Activated naive CD4-positive, alpha-beta T cell treated with anti-CD3 and anti-CD28 coated beads, Interleukin-2, amount 50 U/mL, for 16 hours (primary cell): ENCODE results near the gene XAGE2.
"Not testable (repeated sequence)": the region's sequence is repeated elsewhere in the genome, so short reads cannot be mapped to it uniquely, and the experiment has no call there.

Source experiments
- DNase-seq: peaks from one replicate; pipeline ENCODE4 v3.0.0-alpha.2; 2020

Gene XAGE2, protein sequence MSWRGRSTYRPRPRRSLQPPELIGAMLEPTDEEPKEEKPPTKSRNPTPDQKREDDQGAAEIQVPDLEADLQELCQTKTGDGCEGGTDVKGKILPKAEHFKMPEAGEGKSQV

DNA sequence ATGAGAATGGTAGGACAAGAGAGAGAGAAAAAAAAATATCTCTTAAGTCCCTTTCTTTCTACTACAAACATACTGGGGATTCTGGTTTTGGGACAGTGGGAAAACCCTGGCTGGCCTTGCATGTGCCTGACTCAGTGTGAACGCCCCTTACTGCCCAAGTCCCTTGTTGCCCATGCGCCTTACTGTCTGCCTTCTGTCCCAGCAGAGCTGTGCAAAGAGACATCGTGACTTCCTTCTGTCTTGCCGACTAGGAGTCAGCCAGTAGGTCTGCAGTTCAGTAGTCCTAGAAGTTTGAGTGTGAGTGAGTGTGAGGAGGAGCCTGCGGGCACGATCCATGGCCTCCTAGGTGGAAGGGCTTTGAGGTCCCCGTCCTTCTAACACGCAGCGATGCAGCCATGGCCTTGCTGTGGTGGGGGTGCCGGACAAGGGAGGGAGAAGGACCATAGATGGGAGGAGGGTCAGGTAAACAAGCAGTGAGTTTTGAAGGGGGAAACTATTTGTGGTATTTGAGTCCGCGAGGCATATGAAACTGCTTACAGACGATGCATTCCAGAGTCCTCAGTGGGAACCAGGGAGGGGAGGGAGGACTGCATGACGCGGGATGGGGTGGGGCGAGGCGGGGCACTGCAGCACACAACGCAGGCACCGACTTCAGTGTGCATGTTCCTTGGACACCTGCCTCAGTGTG lies at the start of gene XAGE2:
Gene XAGE2 (plus strand): TSS at position 654 of the 688 bp plus-strand sequence. CDS start 994 bp downstream, outside the sequence.
- DNase-seq, result no peak

DNA sequence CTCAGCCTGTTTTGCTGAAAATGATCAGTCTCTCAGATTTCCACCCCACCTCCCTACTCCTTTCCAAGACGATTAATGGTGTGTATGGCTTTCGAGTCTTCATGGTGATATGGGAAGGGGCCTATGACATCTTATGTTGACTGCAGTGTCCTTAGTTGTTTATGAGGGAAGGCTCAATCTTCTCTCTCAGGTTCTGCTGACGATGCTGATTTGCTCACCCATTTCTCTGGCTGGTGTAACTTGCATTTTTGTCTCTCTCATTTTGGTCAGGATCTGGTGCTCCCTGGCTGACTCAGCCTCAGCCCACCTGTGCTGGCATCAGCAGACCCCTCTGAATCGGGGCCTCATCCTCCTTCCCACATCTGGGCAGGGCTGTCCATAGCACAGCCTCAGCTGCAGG lies 31.4 kb upstream of the XAGE2 start:
- no peak for DNase-seq

DNA sequence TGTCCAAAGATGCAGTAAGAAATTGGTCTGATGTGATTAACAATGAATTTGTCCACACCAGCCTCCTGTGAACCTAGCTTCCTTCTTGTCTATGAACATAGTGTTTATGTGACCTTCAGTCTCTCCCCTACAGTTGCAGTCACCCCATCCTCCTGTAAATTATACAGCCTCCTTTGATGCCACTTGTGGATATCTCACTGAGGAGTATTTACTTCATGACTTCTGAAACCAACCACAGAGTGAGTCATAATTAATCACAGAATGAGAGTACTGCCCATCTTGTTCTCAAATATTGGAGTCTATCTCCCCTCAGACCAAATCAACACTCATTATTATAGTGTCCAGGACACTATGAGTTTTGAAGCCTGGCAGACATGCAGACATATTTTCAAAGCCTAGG lies 27.3 kb upstream of the XAGE2 start:
- no peak for DNase-seq

DNA sequence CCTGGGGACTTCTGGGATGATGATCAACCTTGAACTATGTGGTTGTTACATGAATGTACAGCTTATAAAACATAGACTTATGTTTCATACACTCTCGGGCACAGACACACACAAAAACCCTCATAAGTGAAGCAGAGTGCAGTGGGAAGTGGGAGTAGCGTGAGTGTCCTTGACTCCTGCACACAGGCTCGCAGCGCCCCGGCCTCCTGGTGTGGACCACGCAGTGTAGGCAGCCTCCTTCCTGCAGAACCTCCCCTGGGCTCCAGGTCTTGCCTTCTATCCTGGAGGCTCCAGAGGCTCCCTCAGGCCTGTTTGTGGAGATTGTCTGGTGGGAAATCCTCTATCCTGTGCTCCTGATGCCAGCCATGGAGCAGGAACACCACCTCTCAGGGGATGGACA lies 25.7 kb upstream of the XAGE2 start:
- not testable (repeated sequence) for DNase-seq

DNA sequence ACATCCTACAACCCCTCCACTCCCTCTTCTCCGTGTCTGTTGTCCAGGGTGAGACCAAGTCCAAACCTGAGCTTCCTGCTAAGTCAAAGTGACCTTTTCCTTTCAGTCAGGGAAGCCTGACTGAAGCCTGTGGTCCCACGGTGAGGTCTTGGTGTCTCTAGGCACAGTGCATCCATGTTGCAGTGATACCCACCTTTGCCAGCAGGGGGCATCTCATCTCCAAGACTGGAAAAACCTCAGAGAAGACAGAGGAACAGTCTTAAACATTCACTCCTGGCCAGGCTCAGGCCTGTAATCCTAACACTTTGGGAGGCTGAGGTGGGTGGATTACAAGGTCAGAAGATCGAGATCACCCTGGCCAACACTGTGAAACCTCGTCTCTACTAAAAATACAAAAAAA lies 23.4 kb upstream of the XAGE2 start:
- peak; percentile 38 for DNase-seq

DNA sequence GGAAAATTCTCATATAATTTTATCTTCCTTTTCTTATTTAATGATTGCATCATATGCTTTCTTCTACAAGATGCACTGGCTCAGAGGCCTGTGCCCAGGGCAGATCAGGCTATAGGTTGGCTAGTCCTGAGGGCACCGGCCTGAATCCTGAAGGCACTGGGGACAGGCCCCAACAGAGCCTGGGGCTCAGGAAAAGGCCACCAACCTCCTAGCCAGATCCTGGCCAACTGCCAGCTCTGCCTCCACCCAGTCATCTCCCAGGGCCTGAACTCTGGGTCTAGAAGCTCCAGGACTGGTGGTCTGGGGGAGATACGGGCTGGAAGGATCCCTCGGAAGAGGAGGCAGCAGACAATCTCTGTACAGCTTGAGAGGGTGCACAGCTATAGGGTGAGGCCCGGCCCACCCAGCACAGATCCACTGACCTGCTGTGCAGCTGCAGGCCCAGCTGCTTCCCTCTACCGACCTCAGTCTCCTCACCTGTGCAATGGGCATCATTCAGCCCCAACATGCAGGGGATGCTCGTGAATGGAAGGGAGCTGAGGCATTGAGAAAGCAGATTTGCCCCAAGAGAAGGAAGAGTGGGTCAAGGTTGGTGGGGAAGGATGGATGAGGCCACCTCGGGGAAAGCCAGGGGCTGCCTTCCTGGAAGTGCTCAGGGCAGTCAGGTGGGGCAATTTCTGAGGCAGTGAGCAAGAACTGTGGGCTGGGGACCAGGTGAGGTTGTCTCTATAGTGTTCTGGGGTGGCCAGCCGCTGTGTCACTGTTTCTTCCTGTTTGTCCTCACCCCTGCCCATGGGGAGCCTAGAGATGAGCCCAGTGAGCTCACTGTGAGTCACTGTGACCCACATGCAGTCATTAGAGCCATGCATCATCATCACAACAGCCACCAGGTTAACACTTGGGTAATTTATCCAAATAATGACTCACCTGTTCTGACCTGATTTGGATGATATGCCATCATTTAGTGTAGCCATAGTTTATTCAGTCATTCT lies 22.4 kb upstream of the XAGE2 start:
- DNase-seq, result no peak

DNA sequence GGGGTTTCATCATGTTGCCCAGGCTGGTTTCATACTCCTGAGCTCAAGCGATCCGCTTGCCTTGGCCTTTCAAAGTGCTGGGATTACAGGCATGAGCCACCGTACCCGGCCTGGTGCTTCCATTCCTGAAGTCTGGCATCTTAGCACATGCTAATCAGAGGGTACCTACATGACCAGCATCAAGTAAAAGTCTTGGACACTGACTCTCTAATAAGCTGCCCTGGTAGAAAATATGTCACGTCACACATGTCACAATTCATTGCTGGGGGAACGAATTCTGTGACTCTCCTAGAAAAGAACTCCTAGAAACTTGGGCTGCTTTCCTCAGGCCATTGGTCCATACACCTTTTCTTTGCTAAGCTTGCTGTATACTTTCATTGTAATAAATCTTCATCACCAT lies 19.1 kb upstream of the XAGE2 start:
- DNase-seq, result no peak

DNA sequence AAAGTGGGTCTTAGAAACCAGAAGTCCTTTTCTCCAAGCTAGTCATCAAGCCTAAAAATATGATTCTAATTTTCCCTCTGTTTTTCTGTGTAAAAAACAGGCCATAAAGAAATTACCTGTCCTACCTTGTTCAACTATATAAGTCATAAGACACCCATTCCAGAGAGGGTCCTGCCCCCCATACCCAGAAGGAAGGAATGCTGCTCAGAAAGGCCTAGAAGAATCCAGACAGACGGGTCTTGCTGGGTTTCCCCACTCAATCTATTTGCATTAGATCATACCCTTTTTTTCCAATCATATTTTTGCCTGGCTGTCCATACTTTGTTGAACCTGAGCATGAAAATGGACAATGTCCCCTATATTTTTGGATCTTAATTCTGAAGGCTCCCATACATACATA lies 16.3 kb upstream of the XAGE2 start:
- DNase-seq, result no peak

DNA sequence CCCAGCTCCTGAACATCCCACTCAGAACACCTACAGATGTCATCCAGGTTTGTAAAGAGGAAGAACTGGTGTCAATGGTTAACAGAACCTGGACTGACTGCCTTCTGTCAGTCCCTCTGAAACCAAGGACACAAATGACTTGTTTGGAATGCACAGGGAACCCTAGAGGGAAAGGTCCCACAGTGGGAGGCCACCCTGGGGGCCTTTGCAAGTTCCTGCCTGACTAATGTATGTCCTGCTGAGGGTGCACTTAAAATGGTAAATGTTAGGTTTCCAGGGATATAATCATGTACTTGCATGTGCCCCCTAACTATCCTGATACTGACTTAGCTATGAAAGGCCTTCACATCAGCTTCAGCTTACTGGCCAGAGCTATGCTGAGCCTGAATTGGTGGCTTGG lies 15.0 kb upstream of the XAGE2 start:
- no peak for DNase-seq

DNA sequence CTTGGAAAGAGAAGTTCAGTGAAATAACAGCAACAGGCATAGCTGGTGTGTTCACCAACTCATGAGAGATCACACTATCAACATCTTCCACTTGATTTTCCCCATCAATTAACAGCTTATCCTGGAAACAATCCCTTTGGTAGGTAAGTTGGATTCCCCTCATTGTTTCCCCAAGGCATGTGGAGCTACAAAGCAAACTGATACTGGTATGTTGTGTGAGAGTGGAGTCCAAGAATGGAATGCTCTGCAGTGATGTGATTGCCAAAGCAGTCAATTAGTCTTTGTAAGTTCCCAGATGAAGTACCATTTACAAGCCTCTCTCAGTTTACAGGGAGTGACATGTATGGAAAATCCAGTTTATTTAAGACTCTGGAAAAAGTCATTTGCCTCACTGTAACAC lies 13.7 kb upstream of the XAGE2 start:
- no peak for DNase-seq

DNA sequence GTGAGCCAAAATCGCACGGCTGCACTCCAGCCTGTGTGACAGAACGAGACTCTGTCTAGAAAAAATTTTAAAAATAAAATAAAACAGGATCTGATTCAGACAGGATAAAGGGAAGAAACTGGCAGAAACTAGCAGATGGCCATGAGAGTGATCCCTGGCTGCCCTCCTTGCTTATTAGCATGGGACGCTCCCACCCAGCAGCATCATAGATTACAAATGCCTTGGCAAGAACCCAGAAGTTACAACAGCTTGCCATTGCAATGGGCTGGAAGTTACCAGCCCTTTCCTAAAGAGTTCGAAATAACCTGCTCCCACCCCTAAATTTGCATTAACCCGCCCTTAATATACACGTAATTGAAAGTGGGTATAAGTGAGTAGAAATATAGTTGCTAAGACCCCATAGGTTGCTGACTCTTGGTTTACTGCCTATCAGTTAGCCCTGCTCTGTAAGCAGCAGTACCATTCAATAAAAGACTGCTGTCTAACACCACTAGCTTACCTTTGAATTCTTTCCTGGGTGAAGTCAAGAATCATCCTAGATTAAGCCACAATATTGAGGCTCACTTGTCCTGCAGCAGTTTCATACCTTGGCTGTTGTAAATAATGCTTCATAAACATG lies 9.1 kb upstream of the XAGE2 start:
- DNase-seq, result no peak

DNA sequence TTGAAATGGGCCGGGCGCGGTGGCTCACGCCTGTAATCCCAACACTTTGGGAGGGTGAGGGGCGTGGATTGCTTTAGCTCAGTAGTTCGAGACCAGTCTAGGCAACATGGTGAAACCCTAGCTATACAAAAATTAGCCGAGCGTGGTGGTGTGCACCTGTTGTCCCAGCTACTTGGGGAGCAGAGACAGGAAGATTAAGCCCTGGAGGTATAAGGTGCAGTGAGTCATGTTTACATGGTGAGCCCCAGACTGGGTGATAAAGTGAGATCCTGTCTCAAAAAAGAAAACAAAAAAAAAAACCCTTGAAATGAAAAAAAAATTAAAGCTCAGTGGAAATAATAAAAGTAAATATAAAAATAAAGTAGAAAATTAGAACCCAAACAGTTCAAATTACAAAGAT lies 6.9 kb upstream of the XAGE2 start:
- DNase-seq, result no peak

DNA sequence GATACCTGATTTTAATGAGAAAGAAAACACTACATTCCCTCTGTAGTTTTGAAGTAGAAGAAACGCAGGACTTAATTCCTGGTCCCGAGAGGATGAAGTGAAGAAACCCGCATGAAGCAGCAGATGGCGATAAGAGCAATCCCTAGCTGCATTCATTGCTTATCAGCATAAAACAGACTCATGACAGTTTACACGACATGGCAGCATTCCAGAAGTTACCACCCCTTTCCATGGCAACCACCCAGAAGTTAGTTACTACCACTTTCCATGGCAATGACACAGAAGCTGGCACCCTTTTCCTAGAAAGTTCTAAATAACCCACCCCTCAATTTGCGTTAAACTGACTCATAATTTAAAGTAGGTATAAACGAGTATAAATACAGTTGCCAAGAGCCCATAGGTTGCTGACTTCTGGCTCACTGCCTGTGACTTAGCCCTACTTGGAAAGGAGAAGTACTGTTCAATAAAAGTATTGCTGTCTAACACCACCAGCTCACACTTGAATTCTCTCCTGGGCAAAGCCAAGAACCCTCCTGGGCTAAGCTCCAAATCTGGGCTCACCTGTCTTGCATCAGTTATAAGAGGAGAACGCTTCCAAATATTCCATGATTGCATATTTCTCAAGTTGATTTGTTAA lies 5.5 kb upstream of the XAGE2 start:
- DNase-seq, result no peak

DNA sequence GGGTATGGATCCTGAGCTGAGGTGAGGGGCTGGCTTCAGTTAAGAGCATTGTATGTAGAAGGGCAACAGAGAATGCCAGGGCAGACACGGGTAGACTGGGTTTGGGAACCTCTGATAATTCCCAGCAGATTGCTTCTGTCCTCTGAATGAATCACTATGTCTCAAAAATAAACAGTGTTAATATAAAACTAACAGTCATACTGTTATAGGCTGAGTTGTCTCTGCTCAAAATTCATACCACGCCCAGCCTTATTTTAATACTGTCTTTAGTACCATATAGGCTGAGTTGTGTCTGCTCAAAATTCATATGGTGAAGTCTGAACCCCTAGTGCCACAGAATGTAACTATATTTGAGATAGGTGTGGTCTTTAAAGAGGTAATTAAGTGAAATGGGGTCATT lies 10.0 kb downstream of the XAGE2 start:
- DNase-seq, result no peak

DNA sequence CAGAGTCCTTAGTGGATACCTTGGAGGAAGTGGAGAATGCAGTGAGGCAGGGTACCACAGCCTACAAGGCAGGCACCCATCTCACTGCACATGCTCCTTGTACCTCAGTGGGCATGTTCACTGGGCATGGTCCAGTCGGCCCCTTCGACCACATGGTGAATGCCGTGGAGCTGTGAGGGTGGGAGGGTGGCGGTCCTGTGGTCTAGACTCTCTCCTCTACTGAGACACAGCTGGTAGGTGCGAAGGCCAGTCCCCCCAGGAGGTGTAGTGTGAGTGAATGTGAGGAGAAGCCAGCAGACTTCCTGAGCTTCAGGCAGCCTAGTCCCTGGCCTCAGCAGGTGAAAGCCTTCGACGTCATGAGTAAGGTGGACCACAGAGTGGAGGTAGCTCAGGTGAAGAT lies 12.2 kb downstream of the XAGE2 start:
- no peak for DNase-seq

DNA sequence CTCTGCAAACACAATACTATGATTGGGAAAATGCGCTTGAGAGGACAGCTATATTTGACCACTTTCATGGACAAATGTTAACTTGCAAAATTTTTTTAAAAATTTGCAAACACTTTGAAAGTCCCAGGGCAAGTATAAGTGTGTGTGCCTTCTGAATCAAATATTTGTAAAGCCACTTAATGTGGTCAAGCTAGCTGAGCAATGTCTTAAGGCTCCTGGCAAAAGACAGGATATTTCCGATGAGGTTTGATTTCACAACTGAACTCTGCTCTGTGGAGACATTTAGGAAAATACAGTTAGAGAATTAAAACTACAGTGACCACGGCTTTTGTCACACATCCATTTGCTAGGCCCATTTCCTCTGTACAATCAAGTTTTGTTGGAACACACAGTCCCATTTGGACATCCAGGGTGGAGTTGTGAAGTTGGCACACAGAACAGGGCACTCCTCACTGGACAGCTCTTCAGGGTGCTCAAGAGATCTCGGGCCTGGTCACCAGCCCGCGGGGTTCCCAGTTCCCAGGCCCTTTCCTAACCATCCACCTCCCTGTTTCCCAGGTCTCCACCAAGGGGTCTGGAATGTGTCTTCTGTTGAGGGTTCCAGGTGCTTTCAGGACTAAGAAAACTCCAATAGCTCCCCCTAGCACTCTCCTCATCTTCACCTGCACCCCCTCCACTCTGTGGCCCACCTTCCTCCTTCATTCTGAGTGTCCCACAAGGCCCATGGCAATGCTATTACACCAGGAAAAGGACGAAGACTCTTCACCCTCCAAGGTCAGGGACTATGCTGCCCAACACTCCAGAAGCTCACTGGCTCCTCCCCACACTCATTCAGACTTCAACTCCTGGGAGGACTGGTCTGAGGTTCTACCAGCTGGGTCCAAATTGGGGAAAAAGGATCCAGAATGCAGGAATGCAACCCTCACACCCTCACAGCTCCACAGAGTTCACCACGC lies 41.9 kb downstream of the XAGE2 start:
- no peak for DNase-seq

DNA sequence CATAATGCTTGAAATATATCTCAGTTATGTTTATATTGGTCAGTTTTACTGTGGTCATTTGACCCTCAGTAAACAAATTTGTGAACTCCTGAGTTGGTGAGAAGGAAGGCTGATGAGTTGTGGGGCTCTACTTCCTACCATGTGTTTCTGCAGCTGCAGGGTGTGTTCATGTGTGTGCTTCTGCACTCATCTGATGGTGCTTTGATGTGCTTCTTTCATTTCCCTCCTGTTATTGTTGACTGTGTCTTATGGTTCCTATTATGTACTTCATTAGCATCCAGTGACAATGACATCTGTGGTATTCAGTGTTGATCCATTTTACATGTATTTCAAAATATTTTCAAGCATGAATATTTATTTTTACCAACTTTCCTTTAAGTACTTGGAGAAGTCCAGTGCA lies 46.5 kb downstream of the XAGE2 start:
- DNase-seq, result no peak

DNA sequence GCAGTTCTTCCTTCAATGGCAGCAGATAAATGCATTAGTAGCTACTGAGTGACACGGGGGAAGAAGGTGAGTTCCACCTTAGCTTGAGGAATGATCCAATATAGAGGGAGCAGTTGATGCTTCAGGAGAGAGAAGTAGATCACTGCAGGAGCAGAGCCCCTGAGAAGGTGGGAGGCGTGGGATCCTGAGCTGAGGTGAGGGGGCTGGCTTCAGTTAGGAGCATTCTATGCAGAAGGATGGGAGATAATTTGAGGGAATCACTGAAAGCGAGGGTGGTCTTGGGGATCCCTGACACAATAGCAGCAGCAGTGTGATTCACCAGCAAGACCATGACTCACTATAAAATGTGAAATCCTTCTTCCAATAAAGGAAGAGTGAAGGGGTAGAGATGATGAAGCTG lies 48.0 kb downstream of the XAGE2 start:
- DNase-seq, result no peak

DNA sequence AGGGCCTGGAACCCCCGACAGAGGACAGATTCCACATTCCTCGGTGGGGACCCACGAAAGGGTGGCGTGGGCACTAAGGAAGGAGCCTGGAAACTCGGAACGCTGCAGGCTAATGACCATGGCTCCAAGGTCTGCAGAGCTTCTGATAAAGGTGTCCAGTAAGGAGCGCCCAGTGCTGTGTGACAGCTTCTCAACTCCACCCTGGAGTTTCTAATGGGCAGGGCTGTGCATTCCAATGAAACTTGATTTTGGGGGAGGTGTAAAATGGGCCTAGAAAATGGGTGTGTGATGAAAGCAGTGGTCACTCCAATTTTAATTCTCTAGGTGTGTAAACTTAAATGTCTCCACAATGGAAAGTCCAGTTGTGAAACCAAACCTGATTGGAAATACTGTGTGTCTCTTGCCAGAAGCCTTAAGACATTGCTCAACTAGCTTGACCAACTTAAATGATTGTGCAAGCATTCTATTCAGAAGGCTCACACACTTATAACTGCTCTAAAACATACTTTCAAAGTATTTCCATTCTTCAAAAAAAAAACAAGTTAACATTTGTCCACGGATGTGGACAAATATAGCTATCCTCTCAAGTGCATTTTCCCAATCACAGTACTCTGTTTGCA lies 52.1 kb downstream of the XAGE2 start:
- DNase-seq, result no peak

DNA sequence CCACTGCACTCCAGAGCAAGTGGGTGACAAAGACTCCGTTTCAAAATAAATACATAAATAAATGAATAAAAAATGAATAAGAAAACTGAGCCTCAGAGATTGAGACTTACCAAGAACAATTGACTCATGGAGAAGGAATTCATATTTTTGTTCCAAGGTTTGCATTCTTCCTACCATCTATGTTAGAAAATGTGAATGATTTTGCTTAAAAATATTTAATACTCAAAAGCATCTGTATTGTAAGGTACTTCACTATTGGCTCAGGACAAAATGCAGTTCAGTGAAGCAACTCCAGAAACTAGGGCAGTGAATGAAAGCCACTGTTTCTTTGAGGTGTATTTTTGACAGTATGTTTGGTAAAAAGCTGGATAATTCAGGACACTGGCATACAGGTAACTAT lies 54.1 kb downstream of the XAGE2 start:
- DNase-seq, result no peak

DNA sequence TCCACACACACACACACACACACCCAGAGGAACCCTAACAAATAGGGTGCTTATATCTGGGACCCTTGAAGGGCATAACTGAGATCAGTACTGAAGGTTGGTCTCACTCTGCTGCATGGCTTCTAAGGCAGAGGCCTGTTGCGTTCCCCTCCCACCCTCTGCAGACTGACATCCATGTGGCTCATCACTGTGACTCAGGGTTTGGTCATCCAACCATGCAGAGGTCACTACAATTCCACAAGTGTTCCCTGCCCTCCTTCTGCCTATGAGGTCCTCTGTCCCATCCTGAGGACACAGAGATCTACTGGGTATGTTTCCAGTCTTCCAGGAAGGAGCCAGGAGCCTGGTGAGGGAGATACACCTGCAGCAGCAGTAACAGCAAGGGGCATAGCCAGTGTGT lies 55.8 kb downstream of the XAGE2 start:
- DNase-seq, result no peak
